CD1c-positive myeloid dendritic cell (primary cell): ENCODE data around the gene SEC14L2.
"Not testable (repeated sequence)": the region's sequence is repeated elsewhere in the genome, so short reads cannot be mapped to it uniquely, and the experiment has no call there.

Source experiments
- DNase-seq: peaks from one replicate; pipeline ENCODE4 v3.0.0-alpha.2; 2016; ENCODE audit errors: extremely low spot score

The SEC14L2 gene

DNA sequence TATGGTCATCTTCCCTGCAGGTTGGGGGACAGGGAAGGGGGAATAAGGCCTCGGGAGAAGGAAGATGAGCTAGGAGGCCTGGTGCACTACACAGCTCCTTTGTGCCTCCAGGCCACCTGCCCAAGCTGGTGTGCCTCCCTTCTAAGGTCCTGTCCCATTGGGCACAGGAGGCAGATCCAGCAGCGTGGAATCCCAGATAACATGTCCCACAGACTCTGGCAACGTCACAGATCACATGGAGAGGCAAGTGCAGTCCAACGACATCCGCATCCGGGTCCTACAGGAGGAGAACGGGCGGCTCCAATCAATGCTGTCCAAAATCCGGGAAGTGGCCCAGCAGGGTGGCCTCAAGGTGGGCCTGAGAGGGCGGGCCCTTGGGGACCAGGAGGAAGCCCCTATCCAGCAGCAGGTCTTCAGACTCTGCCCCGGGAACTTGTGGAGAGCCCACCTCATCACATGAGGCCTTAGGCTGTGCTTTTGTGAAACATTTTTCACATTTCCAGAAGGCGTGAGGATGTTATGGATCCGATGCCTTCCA is 21.4 kb upstream of the SEC14L2 start:
- no peak for DNase-seq

DNA sequence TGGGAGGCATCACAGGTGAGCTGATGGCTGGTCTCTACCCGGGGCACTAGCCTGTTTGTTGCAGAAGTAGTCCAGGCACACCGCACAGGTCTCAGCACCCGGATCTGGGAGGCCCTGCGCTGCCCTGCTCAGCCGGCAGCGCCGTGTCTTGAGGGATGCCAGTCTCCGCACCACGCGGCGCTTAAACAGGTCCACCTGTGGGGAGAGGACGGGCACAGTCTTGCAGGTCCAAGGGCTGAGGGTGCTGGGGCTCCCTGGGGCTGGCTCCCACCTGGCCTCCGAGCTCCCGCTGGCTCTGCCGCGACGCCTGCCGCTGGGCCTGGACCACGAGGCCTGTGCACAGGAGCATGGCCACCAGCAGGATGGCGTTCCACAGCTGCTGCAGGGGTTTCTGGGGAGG is 16.8 kb upstream of the SEC14L2 start:
- no peak for DNase-seq

DNA sequence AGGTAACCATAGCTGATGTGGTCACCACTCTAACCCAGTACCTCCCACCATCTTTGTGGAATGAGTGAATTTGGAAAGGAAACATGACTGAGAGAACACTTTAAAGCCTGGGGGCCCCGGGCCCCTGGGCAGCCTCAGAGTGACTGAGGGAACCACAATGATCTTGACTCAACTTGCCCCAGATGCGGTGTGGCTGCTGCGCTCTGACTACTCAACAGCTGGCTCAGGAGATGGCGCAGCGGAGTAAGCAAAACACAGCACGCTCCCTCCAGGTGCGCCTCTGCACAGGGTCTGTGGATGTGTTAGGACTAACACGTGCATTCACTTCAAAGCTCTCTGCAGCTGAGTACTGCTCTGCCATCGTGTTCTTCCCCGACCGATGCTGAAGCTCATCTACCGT is 15.6 kb upstream of the SEC14L2 start:
- DNase-seq = no peak

DNA sequence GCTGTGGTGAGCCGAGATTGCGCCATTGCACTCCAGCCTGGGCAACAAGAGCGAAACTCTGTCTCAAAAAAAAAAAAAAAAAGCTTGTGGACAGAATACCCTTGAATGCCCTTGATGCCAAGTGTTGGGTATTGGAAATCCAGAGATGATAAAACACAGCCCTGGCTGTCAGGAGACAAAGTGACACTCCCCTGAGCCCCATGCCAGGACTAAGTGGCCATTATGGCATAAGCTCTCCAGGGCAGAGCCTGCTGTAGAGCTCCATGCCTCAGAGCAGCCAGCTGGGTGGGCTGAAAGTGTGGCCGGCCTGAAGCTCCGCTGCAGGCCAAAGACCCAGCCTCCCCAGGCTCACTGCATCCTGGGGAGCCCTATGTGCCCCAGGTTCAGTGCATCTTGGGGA is 14.5 kb upstream of the SEC14L2 start:
- DNase-seq = no peak

DNA sequence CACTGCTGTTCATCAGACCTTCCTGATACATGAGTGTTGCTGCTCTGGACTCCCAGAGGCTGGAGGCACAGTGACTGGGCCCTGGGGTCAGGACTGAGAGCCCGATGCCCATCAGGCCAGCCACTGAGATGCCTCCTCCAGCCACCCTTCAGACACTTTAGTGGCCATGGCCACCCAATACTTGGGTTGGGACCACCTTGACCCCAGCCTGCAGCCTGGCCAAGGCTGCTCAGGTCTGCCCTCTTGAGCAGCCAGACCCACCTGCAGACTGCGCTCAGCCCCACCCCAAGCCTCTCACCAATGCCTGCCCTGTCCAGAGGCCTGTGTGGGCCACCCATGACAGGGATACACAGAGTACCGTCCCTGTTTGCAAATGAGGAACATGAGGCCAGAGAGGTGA is 13.8 kb upstream of the SEC14L2 start:
- DNase-seq = no peak

DNA sequence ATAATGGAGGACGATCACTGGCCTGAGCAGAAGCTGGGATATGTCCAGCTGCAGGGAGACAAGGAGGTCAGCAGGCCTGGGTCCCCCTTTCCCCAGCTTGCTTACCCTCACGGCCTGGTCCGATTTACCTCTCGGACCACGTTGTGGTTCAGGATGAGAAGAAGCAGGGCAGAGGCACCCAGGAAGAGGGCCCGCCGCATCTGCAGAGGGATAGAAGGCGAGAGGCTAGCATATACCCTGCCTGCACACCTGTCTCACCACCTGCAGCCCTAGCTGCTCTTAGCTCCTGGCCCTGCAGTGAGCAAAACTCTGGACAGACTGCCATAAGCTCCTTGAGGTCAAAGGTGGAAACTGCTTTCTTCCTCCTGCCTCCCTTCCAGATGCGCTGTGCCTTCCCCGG is 10.9 kb upstream of the SEC14L2 start:
- no peak for DNase-seq

DNA sequence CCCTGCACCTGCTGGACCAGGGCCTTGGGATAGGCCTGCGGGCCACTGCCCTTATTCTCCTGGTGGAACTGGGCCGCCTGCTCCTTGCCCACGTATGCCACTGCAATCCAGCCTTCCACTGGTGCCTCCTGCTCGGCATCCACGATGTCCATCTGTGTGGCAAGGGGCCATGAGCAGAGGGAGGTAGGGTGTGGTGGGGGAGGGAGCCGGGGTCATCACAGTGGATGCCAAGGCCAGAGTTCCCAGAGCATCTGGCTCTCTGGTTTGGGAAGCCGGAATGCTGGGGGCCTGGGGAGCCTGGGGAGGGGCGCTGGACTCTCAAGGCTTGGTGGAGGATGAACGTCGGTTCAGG is 10.2 kb upstream of the SEC14L2 start:
- no peak for DNase-seq

DNA sequence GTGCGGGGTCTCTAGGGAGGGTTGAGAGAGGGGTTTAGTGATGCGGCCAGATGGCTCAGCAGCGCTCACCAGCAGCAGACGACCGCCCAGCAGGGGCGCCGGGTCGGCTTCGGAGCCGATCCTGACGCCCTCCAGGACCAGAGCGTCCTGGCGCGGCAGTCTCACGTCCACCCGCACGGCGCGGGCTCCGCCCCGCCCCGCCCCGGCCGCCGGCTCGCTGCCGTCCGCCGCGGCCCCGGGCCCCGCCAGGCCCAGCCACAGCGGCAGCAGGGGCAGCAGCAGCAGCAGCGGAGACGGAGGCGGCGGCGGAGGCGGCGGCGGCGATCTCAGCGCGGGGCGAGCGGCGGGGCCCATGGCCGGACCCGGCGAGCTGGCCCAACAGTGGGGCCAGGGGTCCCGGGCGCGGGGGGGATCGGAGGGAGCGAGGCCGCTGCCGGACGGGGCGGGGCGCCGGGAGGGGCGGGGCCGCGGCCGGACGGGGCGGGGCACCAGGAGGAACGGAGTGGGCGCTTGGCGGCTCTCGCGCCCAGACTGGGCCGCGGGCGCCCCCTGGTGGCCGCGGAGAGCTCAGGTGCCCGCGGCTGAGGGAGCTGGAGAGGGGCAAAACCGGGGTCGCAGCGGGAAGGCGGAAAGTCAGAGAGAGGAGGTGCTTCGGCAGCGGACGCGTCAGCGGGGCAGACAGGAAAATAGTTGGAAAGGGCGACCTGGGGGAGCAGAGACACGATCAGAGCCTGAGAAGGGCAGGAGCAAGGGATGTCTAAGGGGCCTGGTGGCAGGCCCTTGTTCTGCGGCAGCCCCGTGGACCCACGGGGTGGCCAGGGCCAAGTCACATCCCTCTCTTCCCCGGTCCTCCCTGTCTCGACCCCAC is 9.6 kb upstream of the SEC14L2 start, which contains the start of gene RNF215:
Gene RNF215, minus strand, starts transcription at position 452 of the 868 bp plus-strand sequence. Its CDS starts 98 bp downstream, at position 354.
- peak; percentile 92 for DNase-seq

DNA sequence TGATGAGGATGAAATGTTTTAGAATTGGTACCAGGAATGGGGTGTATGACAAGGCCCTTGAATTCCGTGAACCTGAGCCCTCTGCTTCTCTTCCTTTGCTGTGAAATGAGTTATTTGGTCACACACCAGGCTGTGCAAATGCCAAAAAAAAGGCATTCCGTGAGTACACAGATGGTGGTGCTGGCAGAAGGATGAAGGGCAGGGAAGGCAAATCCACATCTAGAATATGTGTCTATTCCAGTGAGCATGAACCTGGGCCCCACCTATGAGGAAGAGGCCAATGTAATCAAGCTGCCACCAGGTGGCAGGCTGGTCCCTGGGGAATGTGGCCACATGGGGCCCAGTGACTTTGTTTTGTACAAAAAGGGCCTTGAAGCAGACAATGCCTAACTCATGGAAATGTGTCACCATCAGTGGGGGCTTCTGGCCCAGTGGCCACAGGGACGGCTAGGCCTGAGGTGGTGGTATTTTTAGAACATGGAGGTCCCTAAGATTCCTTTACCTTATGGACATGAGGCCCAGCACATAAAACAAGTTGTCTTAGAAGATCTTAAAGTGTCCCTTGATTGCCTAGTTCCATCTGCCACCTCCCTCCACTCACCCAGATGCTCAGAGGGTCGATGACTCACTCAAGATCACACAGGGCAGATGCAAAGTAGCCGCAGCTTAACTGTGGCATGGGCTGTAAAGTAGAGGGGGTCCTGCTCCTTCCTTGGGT is 5.7 kb upstream of the SEC14L2 start:
- peak; percentile 86 for DNase-seq

DNA sequence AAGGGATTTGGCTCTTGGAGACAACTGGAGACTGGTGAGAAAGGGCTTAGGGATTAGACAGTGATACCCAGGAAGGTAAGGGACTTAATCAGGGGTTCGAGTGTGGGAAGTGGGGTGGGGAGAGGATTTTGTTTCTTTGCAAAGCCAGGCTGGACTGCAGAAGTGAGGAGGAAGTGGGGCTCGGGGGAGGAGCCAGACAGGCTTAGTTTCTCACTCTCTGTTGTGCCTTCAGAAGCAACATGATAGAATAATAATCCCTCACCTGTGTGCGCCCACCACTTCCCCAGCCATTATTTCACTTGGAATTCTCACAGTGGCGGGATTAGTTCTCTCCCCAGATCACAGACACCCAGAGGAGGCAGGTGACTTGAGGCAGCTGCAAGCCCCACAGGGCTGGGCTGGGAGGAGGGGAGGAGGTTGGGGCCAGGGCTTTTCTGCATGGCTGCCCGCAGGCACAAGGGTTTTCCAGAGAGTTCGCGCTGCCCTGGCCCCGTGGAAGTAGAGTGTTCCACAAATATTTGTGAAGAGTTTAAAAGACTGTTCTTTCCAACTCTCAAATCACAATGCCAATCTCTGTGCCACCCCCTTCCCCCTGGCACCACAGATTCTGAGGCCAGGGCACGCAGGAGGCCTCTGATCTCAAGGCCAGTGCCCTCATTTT is 4.0 kb upstream of the SEC14L2 start:
- DNase-seq = no peak

DNA sequence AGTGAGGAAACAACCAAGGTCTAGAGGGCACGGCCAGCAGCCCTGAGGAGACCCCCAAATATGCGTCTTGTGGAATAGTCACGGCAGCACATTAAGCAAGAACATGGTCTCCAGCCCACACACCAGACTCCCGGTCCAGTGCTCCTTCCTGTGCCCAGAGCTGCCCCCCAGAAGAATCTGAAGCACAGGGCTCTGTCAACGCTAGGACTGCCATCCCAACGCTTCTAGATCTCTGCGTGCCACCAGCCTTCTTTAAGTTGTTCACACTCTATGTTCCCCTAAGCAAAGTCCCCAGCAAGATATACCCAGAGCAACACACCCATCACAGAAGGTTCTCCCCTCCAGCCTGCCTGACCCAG is 3.5 kb upstream of the SEC14L2 start:
- no peak for DNase-seq

DNA sequence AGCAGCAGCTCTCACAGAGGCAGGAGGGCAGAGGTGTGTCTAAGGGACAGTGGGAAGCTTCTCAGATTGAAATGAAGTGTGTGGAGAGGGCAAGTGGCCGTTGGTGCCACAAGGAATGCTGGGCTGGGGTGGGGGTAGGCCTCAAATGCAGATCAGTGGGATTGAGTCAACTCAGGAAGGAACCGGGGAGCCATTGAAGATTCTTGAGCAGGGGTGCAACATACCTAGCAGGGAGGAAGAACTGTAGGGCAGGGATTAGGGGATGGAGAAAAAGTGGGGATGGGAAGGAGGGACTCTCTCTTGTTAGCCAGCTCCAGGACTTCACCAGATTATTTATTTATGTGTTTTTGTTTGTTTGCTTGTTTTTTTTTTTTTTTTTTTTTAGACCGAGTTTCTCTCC is 2.9 kb upstream of the SEC14L2 start:
- DNase-seq = no peak

DNA sequence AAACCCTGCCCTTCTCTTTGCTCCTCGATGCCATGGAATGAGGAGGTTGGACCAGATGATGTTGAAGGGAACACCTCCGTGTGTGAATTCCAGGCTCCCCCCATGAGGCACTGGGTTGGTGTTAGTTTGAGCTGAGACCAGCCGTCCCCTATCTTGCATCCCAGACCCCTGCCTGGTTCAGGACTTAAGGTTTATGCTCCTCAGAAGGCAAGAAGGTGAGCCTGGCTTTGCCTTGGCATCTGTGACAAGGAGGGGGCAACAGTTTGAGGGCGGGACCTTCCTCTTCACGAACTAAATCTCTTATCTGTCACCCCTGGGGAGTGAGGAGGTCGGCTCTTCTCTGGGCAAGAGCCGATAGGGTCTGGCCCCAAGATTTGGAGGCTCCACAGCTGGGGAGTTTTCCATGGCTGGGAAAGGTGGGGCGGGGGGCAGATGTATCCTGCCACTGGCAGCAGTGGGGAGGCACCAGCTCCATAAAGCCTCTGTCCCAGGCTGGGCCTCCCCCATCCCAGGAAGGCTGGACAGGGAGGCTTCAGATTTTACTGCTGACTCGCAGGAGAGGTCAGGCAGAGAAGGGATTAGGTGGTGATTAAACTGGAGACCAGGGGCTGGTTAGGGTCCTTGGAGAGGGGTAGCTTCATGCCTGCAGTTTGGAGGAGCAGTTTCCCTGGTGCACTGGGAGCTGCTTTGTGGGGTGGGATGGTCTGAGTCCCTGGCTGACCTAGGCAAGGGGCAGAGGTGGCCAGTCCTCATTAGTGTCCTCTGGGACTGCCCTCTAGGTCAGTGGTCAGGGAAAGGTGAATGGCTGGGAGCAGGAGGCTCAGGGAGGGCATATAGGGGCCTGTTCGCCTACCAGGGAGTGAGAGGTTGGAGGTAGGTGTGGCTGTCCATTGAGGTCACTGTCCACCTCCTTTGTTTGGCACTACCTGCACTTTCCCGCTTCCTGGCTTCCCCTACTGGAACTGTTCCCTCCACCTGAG is 1.1 kb downstream of the SEC14L2 start:
- no peak for DNase-seq

DNA sequence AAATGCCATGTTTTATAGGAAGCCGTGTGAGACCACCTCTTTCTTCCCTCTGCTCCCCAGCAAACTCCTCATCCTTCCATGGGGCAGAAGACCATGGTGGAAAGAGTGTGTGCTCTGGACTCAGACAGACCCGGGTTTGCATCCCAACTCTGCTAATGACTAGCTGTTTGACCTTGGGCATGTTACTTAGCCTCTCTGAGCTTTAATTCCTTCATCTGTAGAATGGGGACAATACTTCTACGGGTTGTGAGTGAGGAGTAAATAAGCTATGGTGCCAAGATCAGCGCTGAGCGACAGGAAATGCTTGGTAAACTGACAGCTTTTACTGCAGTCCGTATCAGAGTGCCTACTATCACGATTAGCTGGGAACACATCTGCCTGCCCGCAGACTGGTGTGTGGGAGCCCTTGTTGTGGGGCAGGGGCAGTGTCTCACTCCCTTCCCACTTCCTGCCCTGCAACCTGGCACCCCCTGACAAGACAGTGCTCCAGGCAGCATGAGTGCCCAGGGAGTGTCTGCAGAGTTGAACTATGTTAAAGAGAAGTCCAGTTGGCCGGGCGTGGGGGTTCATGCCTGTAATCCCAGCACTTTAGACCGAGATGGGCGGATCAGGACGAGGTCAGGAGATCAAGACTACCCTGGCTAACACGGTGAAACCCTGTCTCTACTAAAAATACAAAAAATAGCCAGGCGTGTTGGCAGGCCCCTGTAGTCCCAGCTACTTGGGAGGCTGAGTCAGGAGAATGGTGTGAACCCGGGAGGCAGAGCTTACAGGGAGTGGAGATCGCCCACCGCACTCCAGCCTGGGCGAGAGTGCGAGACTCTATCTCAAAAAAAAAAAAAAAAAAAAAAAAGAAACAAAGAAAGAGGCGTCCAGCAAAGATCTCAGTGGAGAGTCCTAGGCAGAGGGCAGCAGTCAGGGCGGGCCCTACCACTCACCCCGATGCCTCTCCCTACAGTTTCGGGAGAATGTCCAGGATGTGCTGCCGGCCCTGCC is 2.2 kb downstream of the SEC14L2 start:
- no peak for DNase-seq

DNA sequence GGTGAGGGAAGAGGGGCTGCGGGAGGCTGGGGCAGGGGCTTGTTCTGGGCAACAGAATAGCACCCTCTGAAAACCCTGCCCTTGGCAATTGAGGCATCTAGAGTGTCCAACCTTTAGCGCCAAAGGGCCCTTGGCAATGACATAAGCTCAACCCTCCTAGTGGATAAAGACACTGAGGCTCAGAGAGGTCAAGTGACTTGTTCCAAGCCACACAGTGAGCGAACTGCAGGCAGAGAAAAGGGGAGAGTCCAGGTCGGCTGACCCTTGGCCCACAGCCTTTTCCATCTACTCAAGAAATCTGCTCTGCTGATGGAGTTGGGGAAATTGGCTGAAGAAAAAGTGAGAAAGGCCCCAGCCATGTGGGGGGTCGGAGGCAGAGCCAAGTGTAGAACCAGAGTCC is 2.9 kb downstream of the SEC14L2 start:
- DNase-seq = no peak

DNA sequence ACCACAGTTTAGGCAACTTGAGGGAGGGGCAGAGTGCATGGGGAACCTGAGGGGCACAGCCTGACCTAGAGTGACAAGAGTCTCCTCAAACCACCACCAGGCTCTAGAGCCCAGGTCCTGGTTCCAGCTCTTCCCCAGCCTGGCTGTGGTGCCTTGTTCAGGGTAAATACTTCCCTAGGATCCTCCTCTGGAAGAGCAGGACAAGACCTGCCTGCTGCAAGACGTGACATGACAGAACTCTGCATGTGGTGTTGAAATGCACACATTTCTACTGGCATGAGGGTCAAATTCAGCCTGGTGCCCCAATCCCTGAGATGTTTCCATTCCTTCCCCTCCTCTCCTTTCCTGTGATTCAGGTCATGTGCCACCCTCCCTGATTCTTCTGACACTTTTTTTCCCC is 3.3 kb downstream of the SEC14L2 start:
- DNase-seq = no peak

DNA sequence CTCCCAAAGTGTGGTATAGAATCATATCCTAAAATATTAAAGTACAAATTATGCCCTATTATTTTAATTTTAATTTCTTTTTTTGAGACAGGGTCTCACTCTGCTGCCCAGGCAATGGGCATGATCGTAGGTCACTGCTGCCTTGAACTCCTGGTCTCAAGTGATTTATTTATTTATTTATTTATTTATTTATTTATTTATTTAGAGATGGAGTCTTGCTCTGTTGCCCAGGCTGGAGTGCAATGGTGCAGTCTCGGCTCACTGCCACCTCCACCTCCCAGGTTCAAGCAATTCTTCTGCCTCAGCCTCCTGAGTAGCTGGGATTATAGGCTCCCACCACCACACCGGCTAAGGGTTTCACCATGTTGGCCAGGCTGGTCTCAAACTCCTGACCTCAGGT is 4.2 kb downstream of the SEC14L2 start:
- not testable (repeated sequence) for DNase-seq

DNA sequence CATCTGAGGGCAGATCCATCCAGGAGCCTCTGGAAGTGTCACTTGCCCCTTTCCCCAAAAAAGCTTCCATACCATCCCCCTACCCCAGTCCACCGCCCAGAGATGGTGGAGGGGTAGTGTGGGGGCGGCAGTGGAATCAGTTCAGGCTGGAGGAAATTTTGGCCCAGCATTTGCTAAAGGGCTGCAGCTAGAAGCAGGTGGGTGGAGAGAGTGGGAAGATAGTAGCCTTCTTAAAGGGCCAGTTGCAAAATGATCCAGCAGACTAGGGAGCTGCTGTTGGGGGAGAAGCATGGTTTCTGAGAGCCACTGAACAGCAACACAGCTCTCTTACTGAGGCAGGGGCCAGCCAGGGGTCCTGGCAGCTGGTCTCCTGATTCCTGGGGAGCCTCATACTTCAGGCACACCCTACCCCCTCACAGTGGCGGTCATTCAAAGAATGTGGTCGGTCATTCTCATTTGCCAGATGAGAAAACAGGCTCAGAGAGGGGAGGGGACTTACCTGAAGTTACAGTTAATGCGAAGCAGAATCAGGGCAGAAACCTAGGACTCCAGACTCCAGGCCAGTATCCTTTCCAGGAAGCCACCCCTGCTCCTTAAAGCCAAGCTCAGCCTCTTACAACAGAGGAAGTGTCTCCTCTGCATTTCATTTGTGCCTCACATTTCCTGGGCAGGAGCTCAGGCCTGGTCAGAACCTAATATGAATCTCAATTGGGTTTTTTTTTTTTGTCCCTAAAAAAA is 5.4 kb downstream of the SEC14L2 start:
- peak; percentile 41 for DNase-seq

DNA sequence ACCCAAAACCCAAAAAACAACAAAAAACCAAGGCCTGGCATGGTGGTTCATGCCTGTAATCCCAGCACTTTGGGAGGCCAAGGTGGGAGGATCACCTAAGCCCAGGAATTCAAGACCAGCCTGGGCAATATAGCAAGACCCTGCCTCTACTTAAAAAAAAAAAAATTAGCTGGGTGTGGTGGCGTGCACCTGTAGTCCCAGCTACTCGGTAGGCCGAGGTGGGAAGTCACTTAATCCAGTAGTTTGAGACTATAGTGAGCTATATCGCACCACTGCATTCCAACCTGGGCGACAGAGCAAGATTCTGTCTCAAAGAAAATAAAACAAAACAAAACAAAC is 5.9 kb downstream of the SEC14L2 start:
- not testable (repeated sequence) for DNase-seq
